Umbilical cord (tissue), 2 donors: Measurements from ENCODE around the gene ADD3. TPM values are rescaled to one million over a fixed set of nuclear protein-coding genes. Genes with fewer than 3 reads are reported as not detected.
"Not testable (repeated sequence)": the region's sequence is repeated elsewhere in the genome, so short reads cannot be mapped to it uniquely, and the experiment has no call there.

Experiments
- DNase-seq: peaks from one replicate; pipeline ENCODE4 v3.0.0-alpha.2; 2015; ENCODE audit warnings: low spot score
- total RNA-seq: library from RNA; depleted of rRNA; stranded (reverse); fragments of >200 nt; gene quantifications from one replicate; pipeline ENCODE4 v1.2.3, GENCODE V29; 2014; ENCODE audit warnings: low replicate concordance; ENCODE audit not compliant: insufficient read depth

ADD3 gene
- total RNA-seq, 1 donor from 2014 or later = 64.8 TPM

- no peak for DNase-seq
Observed at GRCh38 chr10:109976681-109977080, 31.1 kb upstream of the ADD3 start.

- peak; percentile 61 for DNase-seq
Observed at GRCh38 chr10:109977382-109977806, 30.4 kb upstream of the ADD3 start.

- DNase-seq = peak; percentile 55
Observed at GRCh38 chr10:109978481-109978880, 29.3 kb upstream of the ADD3 start.

GRCh38 chr10:109979215-109979614 is 28.6 kb upstream of the ADD3 start:
- DNase-seq = no peak

GRCh38 chr10:109981650-109982049 is 26.1 kb upstream of the ADD3 start:
- DNase-seq = no peak

- peak; percentile 57 for DNase-seq
Observed at GRCh38 chr10:109982123-109982522, 25.7 kb upstream of the ADD3 start.

GRCh38 chr10:109982812-109983211 is 25.0 kb upstream of the ADD3 start:
- DNase-seq = no peak

GRCh38 chr10:109984013-109984412 is 23.8 kb upstream of the ADD3 start:
- no peak for DNase-seq

- not testable (repeated sequence) for DNase-seq
Observed at GRCh38 chr10:109985768-109986167, 22.0 kb upstream of the ADD3 start.

GRCh38 chr10:109987452-109988211 is 20.2 kb upstream of the ADD3 start:
- DNase-seq = peak; percentile 64

GRCh38 chr10:109988212-109988596 is 19.6 kb upstream of the ADD3 start:
- no peak for DNase-seq

- DNase-seq = no peak
Observed at GRCh38 chr10:109991266-109991855, 16.4 kb upstream of the ADD3 start.

- DNase-seq = peak; percentile 93
Observed at GRCh38 chr10:109992485-109992884, 15.3 kb upstream of the ADD3 start.

- DNase-seq = no peak
Observed at GRCh38 chr10:109993551-109994330, 14.0 kb upstream of the ADD3 start.

- DNase-seq = no peak
Observed at GRCh38 chr10:109994711-109995577, 12.8 kb upstream of the ADD3 start.

- DNase-seq = no peak
Observed at GRCh38 chr10:109995595-109995994, 12.2 kb upstream of the ADD3 start.

- DNase-seq = no peak
Observed at GRCh38 chr10:109996225-109996624, 11.6 kb upstream of the ADD3 start.

GRCh38 chr10:109996766-109997171 is 11.0 kb upstream of the ADD3 start:
- no peak for DNase-seq

- no peak for DNase-seq
Observed at GRCh38 chr10:109997233-109997632, 10.6 kb upstream of the ADD3 start.

GRCh38 chr10:109998513-109998912 is 9.3 kb upstream of the ADD3 start:
- no peak for DNase-seq

- no peak for DNase-seq
Observed at GRCh38 chr10:110002801-110003523, 4.8 kb upstream of the ADD3 start.
